ENCODE results near the gene GLI3. TPM values are rescaled to one million over a fixed set of nuclear protein-coding genes. Genes with fewer than 3 reads are reported as not detected.

Gene GLI3
- polyA plus RNA-seq, 1 of the 3 experiments (the other 2 are of a cell fraction), result 0.08 TPM

DNA sequence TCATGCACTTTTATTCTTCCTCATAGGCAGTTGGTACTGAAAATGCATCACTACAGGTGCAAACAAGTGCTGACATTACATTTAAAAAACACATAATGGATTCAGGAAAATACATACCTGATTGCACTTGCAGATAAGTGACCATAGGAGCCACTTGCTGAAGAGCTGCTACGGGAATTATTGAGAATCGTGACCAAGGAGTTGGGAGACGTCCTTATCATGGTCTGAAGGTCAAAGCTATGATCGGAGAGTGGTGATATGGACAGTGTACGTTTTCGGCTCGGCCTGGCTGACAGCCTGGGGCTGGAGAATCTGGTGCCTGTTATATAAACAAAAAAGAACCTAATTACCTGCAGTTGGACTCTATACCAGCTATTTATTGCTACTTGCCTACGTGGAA lies 197.1 kb downstream of the GLI3 start:
- H3K9ac ChIP-seq, result no peak overlapping the region
- no peaks in the 10 kb centered on the region for H3K79me2 ChIP-seq (ENCODE audit: insufficient read depth)
- peaks cover 71% of the 10 kb centered on the region; the same call in 1 of the 2 replicates for H3K27me3 ChIP-seq (ENCODE audit: insufficient read depth)
- no peaks in the 10 kb centered on the region for H3K4me1 ChIP-seq (ENCODE audit: control insufficient read depth in 1 of 2, insufficient read depth in 2 of 2, low read depth in 1 of 2, low read length in 1 of 2)
- whole genome bisulfite sequencing (ENCODE audit: low lambda C conversion rate), result under 1% methylated on average over 8 of the region's 8 CpGs
- H2AFZ ChIP-seq (ENCODE audit: low read depth), result no peak overlapping the region
- H3K4me3 ChIP-seq (ENCODE audit: low read depth in 2 of 2, low read length in 1 of 2), result no peak overlapping the region
- TF ChIP-seq RXRA (IDR thresholded peaks at IDR 0.05; ENCODE audit: borderline replicate concordance, low read depth), result no peak
- POLR2A ChIA-PET, result no interaction called here
- no peak for DNase-seq
- H3F3A ChIP-seq (replicated peaks; ENCODE audit: insufficient read depth), result no peaks in the 10 kb centered on the region
- no peaks in the 10 kb centered on the region for H3K36me3 ChIP-seq (replicated peaks in 1 of 2; ENCODE audit: control insufficient read depth in 1 of 2, insufficient read depth in 2 of 2, low read length in 1 of 2)
- H3K9me2 ChIP-seq, result no peaks in the 10 kb centered on the region
- no peaks in the 10 kb centered on the region for H4K20me1 ChIP-seq (ENCODE audit: insufficient read depth)
- H3K9me3 ChIP-seq, result no peaks in the 10 kb centered on the region
- no peak overlapping the region for H3K27ac ChIP-seq (ENCODE audit: low read depth in 2 of 2, low read length in 1 of 2)
- H3K4me2 ChIP-seq, result no peak overlapping the region
- CTCF ChIA-PET, result interaction anchor here (1.4 kb wide), 1 partner anchor 13 kb away, joined by 4 read pairs; no protein-coding TSS in a partner anchor

DNA sequence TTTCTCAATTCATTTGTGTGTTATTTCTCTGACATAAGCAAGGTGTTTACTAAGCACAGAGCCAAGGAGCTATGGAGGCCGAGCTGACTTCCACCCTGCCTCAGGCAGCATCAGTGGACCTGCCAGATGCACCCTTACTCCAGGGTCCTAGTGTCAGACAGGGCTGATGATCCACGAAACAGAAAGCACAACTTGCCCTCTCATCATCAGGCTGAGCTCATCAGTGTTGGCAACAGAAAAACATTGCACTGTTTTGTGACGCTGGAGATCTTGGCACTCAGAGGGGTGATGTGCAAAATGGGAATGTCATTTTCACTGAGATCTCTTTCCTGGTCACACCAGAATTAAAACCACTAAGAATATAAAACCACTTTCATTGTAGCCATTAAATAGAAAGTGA lies 201.8 kb downstream of the GLI3 start:
- Histone ChIP-seq H2AFZ (ENCODE audit: low read depth) (no peak overlapping the region), H3K4me2 (no peak overlapping the region), H3K9ac (no peak overlapping the region), H4K20me1 (ENCODE audit: insufficient read depth) (no peaks in the 10 kb centered on the region), H3K27ac (ENCODE audit: low read depth in 2 of 2, low read length in 1 of 2) (no peak overlapping the region), H3K79me2 (ENCODE audit: insufficient read depth) (no peaks in the 10 kb centered on the region), H3K4me1 (ENCODE audit: control insufficient read depth in 1 of 2, insufficient read depth in 2 of 2, low read depth in 1 of 2, low read length in 1 of 2) (no peaks in the 10 kb centered on the region), H3K27me3 (ENCODE audit: insufficient read depth) (peaks cover 81% of the 10 kb centered on the region), H3K36me3 (replicated peaks in 1 of 2; ENCODE audit: control insufficient read depth in 1 of 2, insufficient read depth in 2 of 2, low read length in 1 of 2) (no peaks in the 10 kb centered on the region), H3K9me3 (no peaks in the 10 kb centered on the region), H3K9me2 (no peaks in the 10 kb centered on the region), H3F3A (replicated peaks; ENCODE audit: insufficient read depth) (no peaks in the 10 kb centered on the region), H3K4me3 (ENCODE audit: low read depth in 2 of 2, low read length in 1 of 2) (no peak overlapping the region)
- ChIA-PET POLR2A (no interaction called here), CTCF (interaction anchor here (1.0 to 1.8 kb wide), 4 partner anchors 10 to 1803 kb away, joined by 3 to 4 read pairs (median 3); no protein-coding TSS in a partner anchor)
- TF ChIP-seq, protein P1, sequence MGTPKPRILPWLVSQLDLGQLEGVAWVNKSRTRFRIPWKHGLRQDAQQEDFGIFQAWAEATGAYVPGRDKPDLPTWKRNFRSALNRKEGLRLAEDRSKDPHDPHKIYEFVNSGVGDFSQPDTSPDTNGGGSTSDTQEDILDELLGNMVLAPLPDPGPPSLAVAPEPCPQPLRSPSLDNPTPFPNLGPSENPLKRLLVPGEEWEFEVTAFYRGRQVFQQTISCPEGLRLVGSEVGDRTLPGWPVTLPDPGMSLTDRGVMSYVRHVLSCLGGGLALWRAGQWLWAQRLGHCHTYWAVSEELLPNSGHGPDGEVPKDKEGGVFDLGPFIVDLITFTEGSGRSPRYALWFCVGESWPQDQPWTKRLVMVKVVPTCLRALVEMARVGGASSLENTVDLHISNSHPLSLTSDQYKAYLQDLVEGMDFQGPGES (IDR thresholded peaks at IDR 0.05; ENCODE audit: low read depth, low read length), result no peak
- TF ChIP-seq, protein P2, sequence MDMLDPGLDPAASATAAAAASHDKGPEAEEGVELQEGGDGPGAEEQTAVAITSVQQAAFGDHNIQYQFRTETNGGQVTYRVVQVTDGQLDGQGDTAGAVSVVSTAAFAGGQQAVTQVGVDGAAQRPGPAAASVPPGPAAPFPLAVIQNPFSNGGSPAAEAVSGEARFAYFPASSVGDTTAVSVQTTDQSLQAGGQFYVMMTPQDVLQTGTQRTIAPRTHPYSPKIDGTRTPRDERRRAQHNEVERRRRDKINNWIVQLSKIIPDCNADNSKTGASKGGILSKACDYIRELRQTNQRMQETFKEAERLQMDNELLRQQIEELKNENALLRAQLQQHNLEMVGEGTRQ (IDR thresholded peaks at IDR 0.05; ENCODE audit: borderline replicate concordance, low read depth, low read length), result no peak
- TF ChIP-seq GATA2 (CRISPR knock-in tag; IDR thresholded peaks at IDR 0.05) (no peak), SIN3A (IDR thresholded peaks at IDR 0.05; ENCODE audit: borderline replicate concordance, low read depth, low read length) (no peak), POLR2AphosphoS5 (IDR thresholded peaks at IDR 0.05; ENCODE audit: low read depth, low read length) (no peak), FOXJ3 (CRISPR knock-in tag; IDR thresholded peaks at IDR 0.05) (no peak), FOXM1 (IDR thresholded peaks at IDR 0.05; ENCODE audit: low read depth) (no peak), EP300 (IDR thresholded peaks at IDR 0.05; ENCODE audit: borderline replicate concordance in 1 of 2, low read depth in 1 of 2, low read length in 1 of 2) (no peak), NRF1 (IDR thresholded peaks at IDR 0.05; ENCODE audit: low read depth, low read length) (no peak), RFX5 (IDR thresholded peaks at IDR 0.05; ENCODE audit: low read length) (no peak), EZH2phosphoT487 (IDR thresholded peaks at IDR 0.05; ENCODE audit: borderline replicate concordance, low read depth) (no peak), MXI1 (IDR thresholded peaks at IDR 0.05; ENCODE audit: low read depth, low read length) (no peak), MEF2A (IDR thresholded peaks at IDR 0.05; ENCODE audit: borderline replicate concordance, low read depth) (no peak)
- TF ChIP-seq, protein P3, sequence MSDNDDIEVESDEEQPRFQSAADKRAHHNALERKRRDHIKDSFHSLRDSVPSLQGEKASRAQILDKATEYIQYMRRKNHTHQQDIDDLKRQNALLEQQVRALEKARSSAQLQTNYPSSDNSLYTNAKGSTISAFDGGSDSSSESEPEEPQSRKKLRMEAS (IDR thresholded peaks at IDR 0.05; ENCODE audit: low read depth), result no peak
- TF ChIP-seq, protein P4, sequence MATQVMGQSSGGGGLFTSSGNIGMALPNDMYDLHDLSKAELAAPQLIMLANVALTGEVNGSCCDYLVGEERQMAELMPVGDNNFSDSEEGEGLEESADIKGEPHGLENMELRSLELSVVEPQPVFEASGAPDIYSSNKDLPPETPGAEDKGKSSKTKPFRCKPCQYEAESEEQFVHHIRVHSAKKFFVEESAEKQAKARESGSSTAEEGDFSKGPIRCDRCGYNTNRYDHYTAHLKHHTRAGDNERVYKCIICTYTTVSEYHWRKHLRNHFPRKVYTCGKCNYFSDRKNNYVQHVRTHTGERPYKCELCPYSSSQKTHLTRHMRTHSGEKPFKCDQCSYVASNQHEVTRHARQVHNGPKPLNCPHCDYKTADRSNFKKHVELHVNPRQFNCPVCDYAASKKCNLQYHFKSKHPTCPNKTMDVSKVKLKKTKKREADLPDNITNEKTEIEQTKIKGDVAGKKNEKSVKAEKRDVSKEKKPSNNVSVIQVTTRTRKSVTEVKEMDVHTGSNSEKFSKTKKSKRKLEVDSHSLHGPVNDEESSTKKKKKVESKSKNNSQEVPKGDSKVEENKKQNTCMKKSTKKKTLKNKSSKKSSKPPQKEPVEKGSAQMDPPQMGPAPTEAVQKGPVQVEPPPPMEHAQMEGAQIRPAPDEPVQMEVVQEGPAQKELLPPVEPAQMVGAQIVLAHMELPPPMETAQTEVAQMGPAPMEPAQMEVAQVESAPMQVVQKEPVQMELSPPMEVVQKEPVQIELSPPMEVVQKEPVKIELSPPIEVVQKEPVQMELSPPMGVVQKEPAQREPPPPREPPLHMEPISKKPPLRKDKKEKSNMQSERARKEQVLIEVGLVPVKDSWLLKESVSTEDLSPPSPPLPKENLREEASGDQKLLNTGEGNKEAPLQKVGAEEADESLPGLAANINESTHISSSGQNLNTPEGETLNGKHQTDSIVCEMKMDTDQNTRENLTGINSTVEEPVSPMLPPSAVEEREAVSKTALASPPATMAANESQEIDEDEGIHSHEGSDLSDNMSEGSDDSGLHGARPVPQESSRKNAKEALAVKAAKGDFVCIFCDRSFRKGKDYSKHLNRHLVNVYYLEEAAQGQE (IDR thresholded peaks at IDR 0.05; ENCODE audit: low read depth, low read length), result no peak
- TF ChIP-seq, protein P5, sequence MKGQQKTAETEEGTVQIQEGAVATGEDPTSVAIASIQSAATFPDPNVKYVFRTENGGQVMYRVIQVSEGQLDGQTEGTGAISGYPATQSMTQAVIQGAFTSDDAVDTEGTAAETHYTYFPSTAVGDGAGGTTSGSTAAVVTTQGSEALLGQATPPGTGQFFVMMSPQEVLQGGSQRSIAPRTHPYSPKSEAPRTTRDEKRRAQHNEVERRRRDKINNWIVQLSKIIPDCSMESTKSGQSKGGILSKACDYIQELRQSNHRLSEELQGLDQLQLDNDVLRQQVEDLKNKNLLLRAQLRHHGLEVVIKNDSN (IDR thresholded peaks at IDR 0.05; ENCODE audit: borderline replicate concordance, low read depth), result no peak
- DNase-seq, result no peak
- WGBS (ENCODE audit: low lambda C conversion rate), result 4% methylated on average over 3 of the region's 3 CpGs

Data from SK-N-SH (cell line).